GM21526 (cell line): ENCODE data around the gene MAST3.

Experiments
- ATAC-seq: cut with Tn5 transposase; IDR thresholded peaks from one replicate; pipeline ENCODE4 v1.9.1; 2021; ENCODE audit warnings: moderate library complexity; ENCODE audit not compliant: unreplicated experiment, low FRiP score

The MAST3 gene

GRCh38 chr19:18109733-18110608 is 12.4 kb downstream of the MAST3 start:
- no peak for ATAC-seq

GRCh38 chr19:18110609-18111232 is 13.1 kb downstream of the MAST3 start:
- ATAC-seq, result no peak

DNA sequence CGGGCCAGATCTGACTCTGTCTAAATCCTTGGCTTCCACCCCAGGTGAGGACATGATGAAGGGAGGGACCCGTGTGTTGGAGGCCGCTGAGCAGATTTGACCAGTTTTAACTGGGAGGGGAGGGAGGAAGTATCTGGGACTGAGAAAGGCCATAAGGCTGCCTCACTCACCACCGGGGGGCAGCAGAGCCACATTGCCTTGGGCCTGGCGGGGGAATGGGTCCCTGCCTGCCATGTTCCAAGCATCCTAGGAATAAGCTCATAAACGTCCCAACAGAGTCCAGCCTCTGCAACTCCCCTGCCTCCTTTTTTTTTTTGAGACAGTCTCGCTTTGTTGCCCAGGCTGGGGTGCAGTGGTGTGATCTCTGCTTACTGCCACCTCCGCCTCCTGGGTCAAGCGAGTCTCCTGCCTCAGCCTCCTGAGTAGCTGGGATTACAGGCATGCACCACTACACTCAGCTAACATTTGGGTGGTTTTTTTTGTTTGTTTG is 15.5 kb downstream of the MAST3 start:
- no peak for ATAC-seq

DNA sequence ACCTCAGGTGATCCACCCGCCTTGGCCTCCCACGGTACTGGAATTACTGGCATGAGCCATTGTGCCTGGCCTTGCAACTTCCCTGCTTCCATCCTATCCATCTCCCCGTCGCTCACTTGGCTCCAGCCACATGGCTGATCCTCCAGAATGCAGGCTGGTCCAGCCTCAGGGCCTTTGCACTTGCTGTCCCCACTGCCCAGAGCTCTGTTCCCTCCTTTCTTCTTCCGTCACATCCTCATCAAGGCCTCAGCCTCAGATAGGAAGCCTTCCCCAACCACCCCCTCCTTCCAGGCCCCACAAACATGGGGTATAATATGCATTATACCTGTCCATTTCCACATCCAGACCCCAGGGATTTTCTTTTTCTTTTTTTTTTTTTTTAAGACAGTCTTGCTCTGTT is 16.2 kb downstream of the MAST3 start:
- no peak for ATAC-seq

DNA sequence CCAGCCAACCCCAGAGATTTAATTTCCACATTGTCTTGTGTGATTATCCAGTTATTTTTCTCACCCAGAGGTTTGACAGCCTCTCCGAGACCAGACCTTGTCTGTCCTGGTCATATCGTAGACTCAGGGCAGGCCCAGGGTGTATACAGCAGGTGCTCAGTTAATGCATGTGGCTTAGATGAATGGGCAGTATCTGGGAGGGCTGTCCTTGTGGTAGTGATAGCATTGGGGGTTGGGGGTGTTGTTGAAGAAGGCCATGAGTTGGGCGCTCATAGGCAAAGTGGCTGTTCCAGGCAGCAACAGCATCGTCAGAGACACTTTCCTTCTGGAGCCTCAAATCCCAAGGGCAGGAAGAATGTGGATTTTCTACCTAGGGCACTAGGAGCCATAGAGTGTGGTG is 16.9 kb downstream of the MAST3 start:
- no peak for ATAC-seq

DNA sequence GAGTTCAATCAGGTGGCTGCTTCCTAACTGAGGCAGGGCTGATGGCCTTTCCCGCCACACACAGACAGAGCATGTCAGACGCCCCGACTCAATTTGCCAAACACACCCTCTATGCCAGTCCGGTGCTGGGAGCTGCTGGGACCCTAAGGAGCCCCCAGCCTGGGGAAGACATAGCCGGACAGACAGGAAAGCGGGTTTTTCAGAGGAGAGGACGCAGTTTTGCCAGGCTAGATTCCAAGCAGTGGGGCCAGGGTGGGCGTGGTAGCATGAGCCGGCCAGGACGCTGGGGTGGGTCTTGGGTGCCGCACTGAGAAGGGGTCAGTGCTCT is 19.8 kb downstream of the MAST3 start:
- no peak for ATAC-seq

GRCh38 chr19:18117692-18118378 is 20.3 kb downstream of the MAST3 start:
- no peak for ATAC-seq

DNA sequence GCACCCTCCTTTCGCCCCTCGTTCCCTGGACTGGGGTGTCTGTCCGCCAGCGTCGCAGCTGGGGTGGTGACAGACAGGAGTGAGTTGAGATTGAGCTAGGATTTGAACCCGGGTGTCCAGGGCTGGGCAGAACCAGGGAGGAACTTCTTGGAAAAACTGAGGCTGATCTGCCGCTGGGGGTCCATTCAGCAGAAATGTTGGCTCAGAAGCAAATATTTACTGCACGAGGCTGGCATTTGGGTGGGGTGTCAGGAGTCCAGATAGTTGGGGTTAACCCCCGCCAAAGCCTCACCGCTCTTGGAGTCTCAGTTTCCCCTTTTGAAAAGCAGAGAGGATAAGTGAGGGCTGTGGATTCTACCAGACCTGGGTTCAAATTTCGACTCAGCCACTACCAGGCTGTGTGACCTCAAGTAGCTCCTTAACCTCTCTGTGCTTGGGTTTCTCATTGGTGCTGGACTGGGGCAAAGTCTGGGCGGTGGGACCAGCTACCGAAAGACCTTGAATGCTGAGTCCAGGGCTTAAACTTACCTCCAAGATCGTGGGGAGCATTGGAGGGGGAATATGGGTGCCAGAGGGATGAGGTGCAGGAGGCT is 20.9 kb downstream of the MAST3 start:
- ATAC-seq, result no peak

DNA sequence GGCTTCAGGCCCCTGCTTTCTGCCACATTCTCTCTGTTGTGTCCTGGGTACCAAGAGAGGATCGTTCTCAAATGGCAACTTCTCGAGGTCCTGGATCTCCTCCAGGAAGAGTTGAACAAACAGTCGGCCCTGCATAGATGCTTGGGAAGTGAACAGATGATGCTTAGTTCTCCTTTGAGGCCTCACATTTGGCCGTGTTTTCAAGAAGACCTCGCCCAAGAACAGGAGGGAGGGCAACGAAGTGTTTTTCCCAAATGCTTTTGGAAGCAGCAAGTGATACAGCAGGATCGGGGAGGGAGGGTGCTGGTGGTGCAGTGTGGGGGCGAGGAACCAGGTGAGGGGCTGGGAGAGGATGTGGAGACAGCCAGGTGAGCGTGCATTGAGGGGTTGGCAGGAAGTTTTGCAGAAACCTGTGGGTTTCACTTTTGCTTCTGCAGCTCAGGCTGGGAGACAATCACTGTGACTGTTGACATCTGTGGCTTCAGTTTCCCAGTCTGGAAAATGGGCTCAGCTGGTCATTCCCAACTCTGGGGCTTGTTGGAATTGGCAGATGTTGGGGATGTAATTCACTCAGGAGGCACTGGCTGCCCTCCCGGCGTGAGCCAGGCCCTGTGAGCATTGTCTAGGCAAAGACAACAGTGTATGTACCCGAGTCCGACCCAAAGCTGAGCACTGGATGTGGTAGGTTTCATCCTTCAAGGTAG is 21.6 kb downstream of the MAST3 start:
- ATAC-seq, result no peak

DNA sequence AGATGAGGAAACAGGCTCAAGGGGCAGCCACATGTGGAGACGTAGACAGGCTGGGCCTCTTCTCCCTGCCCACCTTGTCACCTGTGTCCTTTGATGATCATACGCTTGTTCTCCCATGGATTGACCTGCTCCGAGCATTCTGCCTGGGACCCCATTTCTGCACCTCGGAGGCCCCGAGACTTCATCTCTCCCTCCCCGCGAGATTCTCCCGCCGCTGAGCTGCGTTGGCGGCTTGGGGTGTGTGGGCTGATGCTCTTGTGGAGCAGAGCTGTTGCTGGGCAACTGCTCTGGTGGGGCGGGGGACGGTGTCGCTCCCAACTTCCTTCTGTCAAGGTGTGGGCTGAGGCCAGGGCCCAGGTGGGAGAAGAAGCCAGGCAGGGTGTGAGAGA is 22.1 kb downstream of the MAST3 start:
- no peak for ATAC-seq

- no peak for ATAC-seq
These were observed 22.5 kb downstream of the MAST3 start for GRCh38 chr19:18120127-18120526.

GRCh38 chr19:18121166-18121565 is 23.6 kb downstream of the MAST3 start:
- ATAC-seq, result no peak

GRCh38 chr19:18122424-18122823 is 24.8 kb downstream of the MAST3 start:
- no peak for ATAC-seq

DNA sequence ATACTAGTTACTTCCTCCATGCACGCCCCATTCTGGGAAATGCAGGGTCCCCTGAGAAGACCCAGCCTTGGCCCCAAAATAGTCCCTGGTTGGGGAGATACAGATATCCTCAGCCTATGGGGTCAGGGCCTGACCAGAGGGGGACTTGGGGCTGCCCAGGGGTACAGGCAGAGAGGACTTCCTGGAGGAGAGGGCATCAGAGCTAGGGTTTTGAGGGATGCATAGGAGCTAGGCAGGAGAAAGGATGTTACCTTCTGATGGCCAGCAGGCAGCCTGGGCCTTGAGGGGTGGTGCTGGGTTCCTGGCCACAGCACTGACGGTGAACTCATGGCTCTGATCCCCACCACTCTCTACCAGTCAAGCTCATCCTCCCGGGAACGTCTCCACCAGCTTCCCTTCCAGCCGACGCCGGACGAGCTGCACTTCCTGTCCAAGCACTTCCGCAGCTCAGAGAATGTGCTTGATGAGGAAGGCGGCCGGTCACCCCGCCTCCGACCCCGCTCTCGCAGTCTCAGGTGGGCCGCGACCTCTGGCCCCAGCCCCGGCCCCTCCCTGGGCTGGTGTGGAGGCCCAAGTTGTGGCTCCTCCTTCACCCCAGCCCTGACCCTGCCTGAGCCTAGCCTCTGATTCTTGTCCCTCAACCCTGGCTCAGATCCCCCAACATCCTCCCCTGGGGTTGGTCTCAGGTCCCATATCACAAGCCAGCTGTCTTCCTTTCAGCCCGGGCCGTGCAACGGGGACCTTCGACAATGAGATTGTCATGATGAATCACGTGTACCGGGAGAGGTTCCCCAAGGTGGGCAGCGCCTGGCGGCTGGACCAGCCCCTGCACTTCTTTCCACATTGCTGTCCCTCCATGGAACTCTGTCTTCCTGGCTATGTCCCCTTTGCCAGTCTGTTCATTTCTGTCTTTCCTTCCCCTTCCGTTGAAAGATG is 25.6 kb downstream of the MAST3 start:
- ATAC-seq, result no peak

GRCh38 chr19:18123819-18124218 is 26.2 kb downstream of the MAST3 start:
- ATAC-seq, result no peak

- no peak for ATAC-seq
These were observed 28.5 kb downstream of the MAST3 start for GRCh38 chr19:18126097-18126496.

DNA sequence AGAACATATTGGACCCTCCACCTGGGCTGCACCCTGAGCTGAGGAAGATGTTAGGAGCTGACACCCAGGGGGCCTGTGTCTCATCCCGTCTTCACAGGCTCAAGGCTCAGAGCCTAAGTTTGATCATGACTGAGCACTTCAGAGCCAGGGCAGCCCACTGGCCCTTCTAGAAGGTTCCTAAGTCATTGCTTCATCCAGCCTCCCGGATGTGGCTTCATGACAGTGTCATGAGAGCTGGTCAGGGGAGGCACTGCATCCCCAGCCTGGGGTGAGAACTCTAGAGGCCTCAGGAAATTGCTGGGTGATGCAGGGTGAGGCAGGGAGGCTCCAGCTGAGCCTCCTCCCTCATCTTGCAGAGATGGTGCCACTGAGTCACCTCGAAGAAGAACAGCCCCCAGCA is 30.5 kb downstream of the MAST3 start:
- ATAC-seq, result no peak

- no peak for ATAC-seq
These were observed 31.2 kb downstream of the MAST3 start for GRCh38 chr19:18128805-18129204.

DNA sequence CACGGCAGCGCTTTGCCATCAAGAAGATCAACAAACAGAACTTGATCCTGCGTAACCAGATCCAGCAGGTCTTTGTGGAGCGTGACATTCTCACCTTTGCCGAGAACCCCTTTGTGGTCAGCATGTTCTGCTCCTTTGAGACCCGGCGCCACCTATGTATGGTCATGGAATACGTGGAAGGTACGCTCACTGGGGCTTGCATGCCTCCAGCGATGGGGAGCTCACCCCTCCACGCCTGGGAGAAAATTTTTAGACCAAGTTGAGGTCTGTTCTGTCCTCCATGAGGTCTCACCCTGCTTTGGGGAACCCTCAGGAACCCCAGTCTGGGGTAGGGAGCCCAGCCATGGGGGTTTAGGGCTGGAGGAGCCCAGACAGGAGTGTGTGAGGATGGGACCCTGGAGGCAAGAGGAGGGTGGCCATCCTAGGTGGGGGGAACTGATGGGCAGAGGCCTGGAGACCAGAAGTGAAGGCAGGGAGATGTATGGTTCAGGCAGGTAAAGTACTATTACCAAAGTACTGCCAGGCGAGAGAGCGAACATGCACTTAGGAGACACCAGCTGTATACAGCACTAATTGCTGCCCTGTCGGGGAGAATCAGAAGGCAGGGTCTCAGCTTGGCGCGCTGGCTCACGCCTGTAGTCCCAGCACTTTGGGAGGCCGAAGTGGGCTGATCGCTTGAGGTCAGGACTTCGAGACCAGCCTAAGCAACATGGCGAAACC is 33.1 kb downstream of the MAST3 start:
- no peak for ATAC-seq
